HK-2 (cell line): ENCODE results near the gene CBFA2T2.

ENCODE experiments used
- DNase-seq: peaks from one replicate; pipeline ENCODE4 v3.0.0-alpha.2; 2018; ENCODE audit not compliant: unreplicated experiment

Gene CBFA2T2

DNA sequence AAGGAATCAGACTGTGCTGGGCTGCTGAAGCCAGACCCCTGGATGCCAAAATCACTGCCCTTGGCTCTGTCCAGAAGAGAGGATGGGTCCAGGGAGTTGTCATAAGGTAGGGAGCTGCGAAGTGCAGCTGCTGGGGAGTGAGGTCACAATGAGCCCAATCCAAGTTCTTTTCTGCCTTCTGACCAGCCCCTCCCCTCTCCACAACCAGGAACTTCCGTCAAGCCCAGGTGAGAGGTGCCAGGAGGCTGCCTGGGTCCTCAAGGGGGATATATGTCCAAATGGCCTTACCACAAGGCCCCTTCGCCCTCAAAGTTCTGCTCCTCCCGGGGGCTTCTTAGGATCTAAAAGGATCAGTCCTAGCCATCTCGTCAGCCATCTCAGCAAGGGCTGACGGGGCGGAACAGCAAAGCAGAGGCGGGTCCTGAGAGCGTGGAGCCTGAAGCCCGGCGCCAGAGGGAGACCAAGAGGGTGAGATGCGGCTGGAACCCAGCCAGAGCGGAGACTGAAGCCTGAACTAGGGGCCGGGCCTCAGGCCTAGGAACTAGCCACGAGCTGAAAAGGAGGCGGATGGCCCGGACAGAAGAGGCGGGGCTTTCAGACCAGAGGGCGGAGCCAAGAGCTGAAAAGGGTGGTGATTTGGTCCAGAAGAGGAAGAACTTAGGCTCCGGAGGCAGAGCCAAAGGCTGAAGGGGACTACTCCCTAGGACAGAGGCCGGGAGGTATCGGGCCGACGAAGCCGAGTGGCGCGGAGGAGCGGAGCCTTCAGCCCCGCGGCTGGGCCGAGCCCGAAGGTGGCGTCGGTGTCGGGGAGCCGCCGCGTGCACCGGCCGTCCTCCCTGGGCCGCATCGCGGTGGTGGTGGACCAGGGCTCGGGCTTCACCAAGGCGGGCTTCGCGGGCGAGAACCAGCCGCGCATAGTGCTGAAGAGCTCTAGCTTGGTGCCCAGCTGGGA is 176.7 kb downstream of the CBFA2T2 start, which contains the start of gene ACTL10:
Gene ACTL10, plus strand, starts transcription at position 651 of the 952 bp plus-strand sequence. CDS start 555 bp downstream, outside the sequence.
- DNase-seq, result peak; percentile 100

DNA sequence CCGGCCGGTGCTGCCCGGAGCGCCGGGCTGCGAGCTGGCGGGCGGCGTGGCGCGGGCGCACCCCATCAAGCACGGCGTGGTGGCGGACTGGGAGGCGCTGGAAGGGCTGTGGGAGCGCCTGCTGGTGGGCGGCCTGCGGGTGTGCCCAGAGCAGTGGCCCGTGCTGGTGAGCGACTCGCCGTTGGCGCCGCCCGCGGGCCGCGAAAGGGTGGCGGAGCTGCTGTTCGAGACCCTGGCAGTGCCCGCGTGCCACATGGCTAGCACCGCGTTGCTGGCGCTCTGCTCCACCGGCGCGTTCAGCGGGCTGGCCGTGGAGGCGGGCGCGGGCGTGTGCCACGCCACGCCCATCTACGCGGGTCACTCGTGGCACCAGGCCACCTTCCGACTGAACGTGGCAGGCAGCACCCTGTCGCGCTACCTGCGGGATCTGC is 177.4 kb downstream of the CBFA2T2 start:
- DNase-seq, result peak; percentile 81

DNA sequence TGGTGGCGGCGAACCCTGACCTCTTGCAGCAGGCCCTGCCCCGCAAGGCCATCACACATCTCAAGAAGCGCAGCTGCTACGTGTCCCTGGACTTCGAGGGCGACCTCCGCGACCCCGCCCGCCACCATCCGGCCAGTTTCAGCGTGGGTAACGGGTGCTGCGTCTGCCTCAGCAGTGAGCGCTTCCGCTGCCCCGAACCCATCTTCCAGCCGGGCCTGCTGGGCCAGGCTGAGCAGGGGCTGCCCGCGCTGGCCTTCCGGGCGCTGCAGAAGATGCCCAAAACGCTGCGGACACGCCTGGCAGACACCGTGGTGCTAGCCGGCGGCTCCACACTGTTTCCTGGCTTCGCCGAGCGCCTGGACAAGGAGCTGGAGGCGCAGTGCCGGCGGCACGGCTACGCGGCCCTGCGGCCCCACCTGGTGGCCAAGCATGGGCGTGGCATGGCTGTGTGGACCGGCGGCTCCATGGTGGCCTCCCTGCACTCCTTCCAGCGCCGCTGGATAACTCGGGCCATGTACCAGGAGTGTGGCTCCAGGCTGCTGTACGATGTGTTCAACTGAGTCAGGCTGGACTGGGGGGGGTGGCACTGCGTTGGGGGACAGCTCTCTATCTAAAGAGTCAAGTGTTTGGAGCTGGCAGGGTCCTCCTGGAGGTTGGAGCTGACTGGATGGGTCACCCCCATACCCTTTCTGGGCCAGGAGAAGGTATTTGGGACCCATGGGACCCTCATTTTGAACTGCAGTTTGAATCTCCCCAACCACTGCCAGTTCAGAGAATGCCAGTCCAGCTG is 178.0 kb downstream of the CBFA2T2 start:
- DNase-seq, result peak; percentile 93

- no peak for DNase-seq
These were observed 178.7 kb downstream of the CBFA2T2 start for GRCh38 chr20:33668466-33669155.

DNA sequence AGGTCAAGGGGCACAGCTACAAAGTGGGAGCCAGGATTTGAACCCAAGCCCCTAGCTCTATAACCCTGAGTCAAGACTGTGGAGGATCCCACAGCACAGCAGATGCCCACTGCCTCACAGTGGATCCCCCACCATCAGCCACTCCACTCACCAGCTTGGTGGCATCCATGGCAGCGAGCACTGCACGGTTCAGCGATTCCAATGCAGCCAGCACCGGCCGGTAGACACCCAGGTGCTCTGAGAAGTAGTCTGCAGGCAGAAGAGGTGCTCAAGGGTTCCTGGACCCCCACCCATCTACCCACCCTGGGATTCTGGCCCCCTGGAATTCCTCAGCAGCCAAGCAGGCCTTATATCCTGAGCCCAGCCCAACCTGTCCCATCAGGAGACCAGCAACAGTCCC is 179.3 kb downstream of the CBFA2T2 start:
- no peak for DNase-seq

DNA sequence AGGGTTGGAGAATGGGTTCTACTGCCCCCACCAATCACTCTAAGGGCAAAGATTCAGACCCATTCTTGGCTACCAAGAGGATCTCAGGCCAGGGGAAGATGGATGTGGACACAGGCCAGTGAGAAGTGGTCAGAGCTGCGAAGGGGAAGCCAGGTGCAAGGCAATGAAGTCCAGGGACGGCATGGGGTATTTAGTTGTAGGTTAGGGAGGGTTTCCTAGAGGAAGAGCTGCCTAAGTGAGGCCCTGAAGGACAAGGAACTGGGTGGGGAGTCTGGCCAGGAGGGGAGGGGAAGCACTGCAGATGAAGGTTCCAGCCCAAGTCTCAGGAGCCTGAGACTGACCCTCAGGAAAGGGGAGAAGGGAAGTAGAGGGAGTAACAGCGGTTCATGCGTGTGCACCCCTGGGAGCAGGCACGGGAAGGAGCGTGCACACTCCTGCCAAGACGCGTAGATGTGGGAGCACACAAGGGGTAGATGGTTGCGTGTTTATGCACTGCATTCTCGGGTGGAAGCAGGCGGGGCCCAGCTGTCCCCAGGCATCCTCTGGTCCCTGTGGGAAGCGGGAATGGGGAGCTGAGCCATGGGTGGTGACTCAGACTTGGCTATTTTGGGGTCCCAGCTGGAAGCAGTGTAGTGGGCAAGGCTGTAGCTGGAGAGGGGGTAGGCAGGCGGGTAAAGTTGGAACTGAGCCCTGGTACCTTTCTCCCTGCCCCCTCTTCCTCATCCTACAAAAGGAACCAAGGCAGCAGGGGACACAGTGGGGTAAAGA is 180.2 kb downstream of the CBFA2T2 start:
- DNase-seq, result no peak

DNA sequence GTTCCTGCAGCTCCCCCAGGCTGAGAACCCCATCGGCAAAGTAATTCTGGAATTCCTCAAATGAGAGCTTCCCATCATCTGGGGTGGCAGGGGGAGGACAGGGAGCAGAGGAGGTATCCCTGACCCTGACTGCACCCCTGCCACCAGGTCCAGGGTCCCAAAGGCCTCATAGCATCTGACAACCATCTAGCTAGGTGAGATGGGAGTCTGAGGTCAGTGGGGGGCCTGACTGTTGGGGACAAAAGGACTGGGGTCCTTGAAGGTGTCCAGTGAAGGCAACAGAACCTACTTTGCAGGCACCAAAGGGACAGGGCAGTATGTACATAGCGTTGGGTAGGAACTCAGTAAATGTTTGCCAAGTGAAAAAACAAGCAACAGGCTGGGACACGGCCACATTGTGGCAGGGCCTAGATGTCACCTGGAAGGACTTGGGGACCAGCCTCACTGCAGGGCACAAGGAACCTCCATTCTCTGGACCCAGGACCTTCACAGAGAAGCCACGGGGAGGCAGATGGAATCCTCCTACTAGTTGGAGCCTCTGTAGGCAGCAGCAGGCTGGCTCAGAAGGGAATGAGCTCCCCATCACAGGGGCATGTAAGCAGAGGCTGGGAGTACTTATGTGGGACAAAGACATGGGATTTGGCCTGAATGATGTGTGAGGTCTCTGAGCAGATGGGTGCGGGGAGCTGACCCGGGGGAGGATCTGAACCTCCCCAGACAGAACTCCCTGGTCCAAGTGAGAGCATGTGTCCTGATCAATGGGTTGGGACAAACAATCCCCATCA is 181.0 kb downstream of the CBFA2T2 start:
- DNase-seq, result no peak

DNA sequence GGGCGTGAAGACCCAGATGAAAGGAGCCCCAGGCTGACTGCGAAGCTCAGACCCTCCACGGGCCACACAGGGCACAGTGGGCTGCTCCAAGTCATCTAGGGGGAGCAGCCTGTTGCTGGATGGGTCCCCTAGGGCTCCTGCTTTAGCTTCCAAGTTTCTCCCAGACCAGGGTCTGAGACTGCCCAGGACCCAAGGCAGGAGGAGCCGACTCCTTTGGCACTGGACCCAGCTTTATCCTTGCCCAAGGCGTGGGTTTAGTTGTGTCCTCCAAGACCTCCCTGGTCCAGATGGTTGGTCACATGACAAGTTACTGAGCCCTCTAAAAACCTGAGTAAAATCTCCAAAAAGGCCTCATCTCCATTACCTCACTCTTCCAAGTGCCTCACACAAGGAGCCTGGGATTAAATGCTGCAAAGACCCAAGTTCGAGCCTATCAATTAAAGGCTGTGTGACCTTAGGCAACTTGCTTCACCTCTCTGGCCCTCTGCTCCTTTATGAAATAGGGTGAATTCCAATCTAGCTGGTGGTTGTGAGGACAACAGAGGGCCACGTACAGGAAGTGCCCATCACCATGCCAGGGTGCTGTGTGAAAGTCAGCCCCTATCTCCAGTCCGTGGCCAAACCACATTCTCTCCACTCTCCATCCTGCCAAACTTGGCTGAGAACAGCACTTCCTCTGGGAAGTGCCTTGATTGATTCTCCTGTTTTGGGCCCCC is 181.8 kb downstream of the CBFA2T2 start:
- DNase-seq, result no peak

- no peak for DNase-seq
These were observed 182.7 kb downstream of the CBFA2T2 start for GRCh38 chr20:33672426-33673113.

GRCh38 chr20:33673114-33673409 is 183.2 kb downstream of the CBFA2T2 start:
- no peak for DNase-seq

GRCh38 chr20:33673410-33674293 is 183.8 kb downstream of the CBFA2T2 start:
- peak; percentile 64 for DNase-seq

DNA sequence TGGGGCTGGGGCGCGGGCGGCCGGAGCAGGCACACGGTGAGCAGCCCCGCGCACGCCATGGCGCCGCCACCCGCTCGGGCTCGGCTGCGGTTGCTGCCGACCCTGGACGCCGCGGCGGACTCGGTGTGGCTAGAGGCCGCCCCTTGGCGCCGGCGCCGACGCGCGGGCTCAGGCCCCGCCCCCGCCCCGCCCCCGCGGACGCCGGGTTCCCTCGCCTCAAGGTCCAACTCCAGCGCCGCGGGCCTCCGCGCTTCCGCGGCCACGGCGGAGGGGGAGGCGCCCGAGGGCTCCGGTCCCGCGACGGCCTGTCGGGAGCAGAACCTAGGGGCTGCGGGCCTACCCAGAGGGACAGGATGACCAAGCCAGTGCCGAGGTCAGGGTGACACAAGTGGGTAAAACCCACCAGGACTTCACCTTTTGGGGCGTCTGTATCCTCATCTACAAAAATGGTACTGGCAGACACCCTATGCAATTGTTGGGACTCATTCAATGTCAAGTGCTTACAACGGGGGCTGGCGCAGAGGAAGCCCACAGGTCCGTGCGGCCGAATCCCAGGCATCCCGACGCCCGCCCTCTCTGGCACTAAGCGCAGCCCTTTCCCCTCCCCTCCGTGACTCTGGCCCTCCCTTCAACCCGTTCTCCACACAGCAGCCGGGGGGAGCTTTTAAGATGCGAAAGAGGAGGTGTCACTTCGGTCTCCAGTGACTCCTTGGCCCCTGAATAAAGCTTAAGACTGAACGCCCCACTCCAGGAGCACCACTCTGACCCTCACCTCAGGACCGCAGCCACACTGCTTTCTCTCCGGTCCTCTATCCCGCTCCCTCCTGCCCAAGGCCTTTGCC is 184.6 kb downstream of the CBFA2T2 start, which contains the start of gene NECAB3:
Gene NECAB3, minus strand, starts transcription at position 135 of the 842 bp plus-strand sequence. Its CDS starts 76 bp downstream, at position 59.
- peak; percentile 86 for DNase-seq

DNA sequence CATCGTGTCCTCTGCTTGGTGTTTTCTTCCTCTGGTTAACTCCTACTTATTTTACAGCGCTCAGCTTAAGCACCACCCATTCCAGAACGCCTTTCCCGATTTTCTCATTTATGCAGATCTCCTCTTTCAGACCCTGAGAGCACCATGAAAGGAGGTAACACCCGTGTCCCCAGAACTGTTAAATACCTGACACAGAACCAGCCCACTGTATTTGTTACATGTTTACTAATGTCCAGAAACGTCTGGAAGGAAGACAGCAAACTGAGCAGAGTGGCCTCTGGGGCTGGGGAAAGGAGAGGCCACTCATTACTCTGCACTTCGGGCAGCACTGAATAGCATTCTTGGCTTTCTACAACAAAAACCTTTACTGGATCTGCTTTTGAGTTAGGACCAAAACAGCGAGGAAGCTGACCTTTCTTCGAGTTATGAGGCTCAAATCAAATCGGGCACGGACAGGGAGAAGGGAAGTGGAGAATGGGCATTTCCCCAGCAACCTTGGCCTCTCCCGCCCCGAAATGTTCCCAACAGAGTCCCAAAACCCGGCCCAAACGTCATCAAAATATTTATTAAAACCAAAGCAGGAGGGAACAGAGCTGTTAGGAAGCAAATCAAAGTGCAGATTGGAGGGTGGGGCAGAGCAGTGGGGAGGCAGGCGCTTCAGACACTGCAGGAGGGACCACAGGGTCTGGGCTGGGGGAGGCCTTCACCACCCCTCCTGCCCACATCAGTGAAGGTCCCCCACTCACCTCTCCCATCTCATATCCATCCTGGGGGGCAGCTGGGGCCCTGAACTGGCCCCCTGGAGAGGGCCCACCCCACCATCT is 185.5 kb downstream of the CBFA2T2 start:
- DNase-seq, result no peak

DNA sequence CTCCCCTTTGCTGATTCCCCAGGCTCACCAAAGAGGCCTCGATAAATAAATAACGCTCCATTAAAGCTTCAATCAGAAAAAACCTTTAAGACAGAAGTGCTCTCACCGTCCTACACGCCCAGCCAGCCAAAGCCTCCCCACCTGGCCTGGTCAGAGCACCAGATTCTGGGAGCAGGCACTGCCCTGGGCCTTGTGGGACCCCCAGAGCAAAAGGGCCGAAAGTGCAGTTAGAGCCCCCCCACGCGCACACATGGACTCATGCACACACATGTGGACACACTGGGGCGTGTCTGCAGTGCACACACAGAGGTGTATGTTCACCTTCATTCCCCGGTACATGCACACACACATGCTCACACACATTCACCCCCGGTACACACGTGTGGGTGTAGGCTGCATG is 186.2 kb downstream of the CBFA2T2 start:
- DNase-seq, result no peak

- no peak for DNase-seq
These were observed 187.1 kb downstream of the CBFA2T2 start for GRCh38 chr20:33676652-33677645.
